ENCODE results near the gene MRPL40. TPM values are rescaled to one million over a fixed set of nuclear protein-coding genes. Genes with fewer than 3 reads are reported as not detected.

The MRPL40 gene
- total RNA-seq, 1 donor from 2014 or later = 30.4 TPM

DNA sequence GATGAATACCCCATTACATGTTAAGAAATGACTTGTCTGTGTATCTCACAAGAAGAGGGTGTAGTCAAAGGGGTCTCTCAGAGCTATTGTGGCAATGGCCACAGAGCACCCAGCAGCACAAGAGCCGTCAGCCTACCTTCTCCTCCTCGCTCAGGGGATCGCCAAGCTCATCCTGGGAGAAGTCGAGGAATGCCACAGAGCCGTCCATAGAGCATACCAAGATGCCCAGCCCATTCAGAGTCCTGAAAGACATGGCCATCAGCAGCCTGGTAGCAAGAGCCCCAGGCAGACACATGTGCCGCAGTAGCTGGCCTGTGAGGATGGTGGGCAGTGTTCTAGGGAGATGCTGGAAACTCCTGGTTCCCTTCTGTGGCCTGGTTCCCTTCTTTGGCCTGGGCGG, 44.8 kb upstream of the MRPL40 start:
- no peak for DNase-seq (ENCODE audit: low read depth, low spot score)
- no peaks in the 10 kb centered on the region for H3K4me1 Mint-ChIP-seq
- no peaks in the 10 kb centered on the region for H3K9me3 Mint-ChIP-seq
- H3K27ac Mint-ChIP-seq (ENCODE audit: unreplicated experiment) = no peak overlapping the region
- H3K36me3 Mint-ChIP-seq (ENCODE audit: low read depth) = peaks cover 10% of the 10 kb centered on the region
- H3K27me3 Mint-ChIP-seq (ENCODE audit: low read depth) = no peaks in the 10 kb centered on the region
- TF ChIP-seq, protein P1, sequence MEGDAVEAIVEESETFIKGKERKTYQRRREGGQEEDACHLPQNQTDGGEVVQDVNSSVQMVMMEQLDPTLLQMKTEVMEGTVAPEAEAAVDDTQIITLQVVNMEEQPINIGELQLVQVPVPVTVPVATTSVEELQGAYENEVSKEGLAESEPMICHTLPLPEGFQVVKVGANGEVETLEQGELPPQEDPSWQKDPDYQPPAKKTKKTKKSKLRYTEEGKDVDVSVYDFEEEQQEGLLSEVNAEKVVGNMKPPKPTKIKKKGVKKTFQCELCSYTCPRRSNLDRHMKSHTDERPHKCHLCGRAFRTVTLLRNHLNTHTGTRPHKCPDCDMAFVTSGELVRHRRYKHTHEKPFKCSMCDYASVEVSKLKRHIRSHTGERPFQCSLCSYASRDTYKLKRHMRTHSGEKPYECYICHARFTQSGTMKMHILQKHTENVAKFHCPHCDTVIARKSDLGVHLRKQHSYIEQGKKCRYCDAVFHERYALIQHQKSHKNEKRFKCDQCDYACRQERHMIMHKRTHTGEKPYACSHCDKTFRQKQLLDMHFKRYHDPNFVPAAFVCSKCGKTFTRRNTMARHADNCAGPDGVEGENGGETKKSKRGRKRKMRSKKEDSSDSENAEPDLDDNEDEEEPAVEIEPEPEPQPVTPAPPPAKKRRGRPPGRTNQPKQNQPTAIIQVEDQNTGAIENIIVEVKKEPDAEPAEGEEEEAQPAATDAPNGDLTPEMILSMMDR (conservative IDR thresholded peaks at IDR 0.05) = no peak
- H3K4me3 Mint-ChIP-seq = no peak overlapping the region

DNA sequence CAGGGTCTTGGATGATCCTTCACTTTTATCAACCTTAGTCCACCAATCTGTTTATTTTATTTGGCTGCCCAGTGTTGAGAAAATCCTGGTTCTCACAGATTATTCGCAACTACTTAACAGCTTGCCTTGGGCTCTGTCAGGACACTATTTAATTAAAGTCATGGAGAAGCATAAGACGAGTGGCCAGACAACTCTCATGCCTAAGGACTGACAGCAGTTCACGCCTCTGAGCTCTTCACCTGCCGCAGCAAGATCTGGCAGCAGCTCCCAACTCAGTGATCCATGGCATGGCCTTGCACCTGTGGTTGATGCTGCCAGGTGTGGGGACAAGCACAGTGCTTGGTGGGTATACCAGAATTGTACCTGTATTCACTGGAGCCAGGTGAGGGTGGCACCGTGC, 38.6 kb upstream of the MRPL40 start:
- no peak overlapping the region for H3K27ac Mint-ChIP-seq (ENCODE audit: unreplicated experiment)
- TF ChIP-seq, protein P1 (conservative IDR thresholded peaks at IDR 0.05) = no peak
- H3K36me3 Mint-ChIP-seq (ENCODE audit: low read depth) = peaks cover 10% of the 10 kb centered on the region
- no peak for DNase-seq (ENCODE audit: low read depth, low spot score)
- H3K9me3 Mint-ChIP-seq = no peaks in the 10 kb centered on the region
- H3K4me3 Mint-ChIP-seq = no peak overlapping the region
- no peaks in the 10 kb centered on the region for H3K27me3 Mint-ChIP-seq (ENCODE audit: low read depth)
- no peaks in the 10 kb centered on the region for H3K4me1 Mint-ChIP-seq

DNA sequence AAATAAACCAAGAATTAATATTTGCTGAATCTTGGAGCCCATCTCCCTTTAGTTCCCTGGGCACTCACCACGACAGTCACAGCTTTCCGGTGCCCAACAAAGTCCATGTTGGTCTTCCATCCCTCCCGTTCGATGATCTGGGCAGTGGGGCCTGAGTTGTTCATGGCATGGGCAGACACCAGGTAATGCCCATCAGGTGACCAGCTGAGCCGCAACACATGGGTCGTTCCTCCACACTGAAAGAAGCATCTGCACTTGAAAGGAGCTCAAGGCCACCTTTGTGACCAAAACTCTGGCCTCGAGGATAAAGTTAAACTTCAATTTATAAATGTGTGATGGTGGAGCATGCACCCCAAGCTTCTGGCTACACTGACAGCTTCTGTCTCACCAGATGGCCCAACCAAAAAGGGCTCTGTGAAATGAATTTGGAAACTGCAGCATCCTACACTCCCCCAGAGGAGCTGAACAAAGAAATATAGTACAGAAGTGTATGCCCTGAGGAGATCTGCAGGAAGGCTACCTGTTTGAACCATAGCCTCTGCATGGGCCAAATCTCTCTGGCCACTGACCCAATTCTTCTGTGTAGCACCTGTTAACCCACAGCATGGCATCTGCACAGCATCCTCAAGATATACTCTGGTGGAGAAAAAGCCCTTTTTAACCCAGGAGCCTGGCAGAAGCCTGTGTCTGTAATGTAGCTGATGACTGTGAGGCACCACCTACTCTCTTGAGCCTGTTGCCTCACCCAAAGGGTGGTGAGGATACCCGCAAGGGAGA, 37.9 kb upstream of the MRPL40 start:
- DNase-seq (ENCODE audit: low read depth, low spot score) = no peak
- Mint-ChIP-seq H3K36me3 (ENCODE audit: low read depth) (peaks cover 10% of the 10 kb centered on the region), H3K27me3 (ENCODE audit: low read depth) (no peaks in the 10 kb centered on the region), H3K9me3 (no peaks in the 10 kb centered on the region), H3K4me3 (no peak overlapping the region), H3K27ac (ENCODE audit: unreplicated experiment) (no peak overlapping the region), H3K4me1 (no peaks in the 10 kb centered on the region)
- TF ChIP-seq, protein P1 (conservative IDR thresholded peaks at IDR 0.05) = no peak

DNA sequence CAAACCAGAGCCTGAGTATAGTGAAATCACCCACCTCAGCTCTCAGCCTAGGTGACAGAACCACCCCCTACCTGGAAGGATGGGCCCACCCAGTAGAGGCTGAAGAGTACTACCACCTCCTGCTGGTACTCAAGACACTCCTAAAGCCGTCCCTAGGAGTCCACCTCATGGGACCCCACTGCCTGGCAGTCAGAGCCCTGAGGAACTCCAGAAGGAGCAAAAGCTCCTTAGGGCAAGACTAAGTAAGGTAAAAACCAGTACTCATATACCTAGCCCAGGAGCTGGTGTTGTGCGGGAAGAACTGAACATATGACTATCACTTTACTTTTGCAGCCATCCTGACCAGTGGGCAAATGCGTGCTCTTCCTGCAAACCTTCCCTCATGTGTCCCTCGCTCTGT, 37.1 kb upstream of the MRPL40 start:
- Mint-ChIP-seq H3K4me3 (no peak overlapping the region), H3K9me3 (no peaks in the 10 kb centered on the region), H3K36me3 (ENCODE audit: low read depth) (peaks cover 10% of the 10 kb centered on the region), H3K27me3 (ENCODE audit: low read depth) (no peaks in the 10 kb centered on the region), H3K27ac (ENCODE audit: unreplicated experiment) (no peak overlapping the region), H3K4me1 (no peaks in the 10 kb centered on the region)
- no peak for DNase-seq (ENCODE audit: low read depth, low spot score)
- TF ChIP-seq, protein P1 (conservative IDR thresholded peaks at IDR 0.05) = no peak

DNA sequence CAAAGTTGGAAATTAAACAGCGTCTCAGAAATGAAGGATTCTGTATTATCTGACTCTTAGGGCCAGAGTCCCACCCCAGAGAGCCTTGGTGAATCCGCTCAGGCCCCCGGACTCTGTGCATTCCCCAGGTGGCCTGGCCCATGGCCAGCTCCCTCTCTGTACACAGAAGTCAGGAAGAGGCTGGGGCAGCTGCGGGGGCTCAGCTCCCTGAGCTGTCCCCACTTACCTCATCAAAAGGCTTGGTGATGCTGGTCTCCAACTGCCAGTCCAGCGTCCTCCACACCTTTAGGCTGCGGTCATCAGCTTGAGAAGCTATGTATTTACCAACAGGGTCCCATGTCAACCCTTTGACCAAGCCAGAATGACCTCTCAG, 35.8 kb upstream of the MRPL40 start:
- peaks cover 11% of the 10 kb centered on the region for H3K36me3 Mint-ChIP-seq (ENCODE audit: low read depth)
- TF ChIP-seq, protein P1 (conservative IDR thresholded peaks at IDR 0.05) = no peak
- H3K9me3 Mint-ChIP-seq = no peaks in the 10 kb centered on the region
- no peak for DNase-seq (ENCODE audit: low read depth, low spot score)
- H3K4me1 Mint-ChIP-seq = no peaks in the 10 kb centered on the region
- no peaks in the 10 kb centered on the region for H3K27me3 Mint-ChIP-seq (ENCODE audit: low read depth)
- H3K27ac Mint-ChIP-seq (ENCODE audit: unreplicated experiment) = no peak overlapping the region
- no peak overlapping the region for H3K4me3 Mint-ChIP-seq

Data from neural crest cell (in vitro differentiated cells).